ENCODE data around the gene FNDC3A.

The FNDC3A gene

DNA sequence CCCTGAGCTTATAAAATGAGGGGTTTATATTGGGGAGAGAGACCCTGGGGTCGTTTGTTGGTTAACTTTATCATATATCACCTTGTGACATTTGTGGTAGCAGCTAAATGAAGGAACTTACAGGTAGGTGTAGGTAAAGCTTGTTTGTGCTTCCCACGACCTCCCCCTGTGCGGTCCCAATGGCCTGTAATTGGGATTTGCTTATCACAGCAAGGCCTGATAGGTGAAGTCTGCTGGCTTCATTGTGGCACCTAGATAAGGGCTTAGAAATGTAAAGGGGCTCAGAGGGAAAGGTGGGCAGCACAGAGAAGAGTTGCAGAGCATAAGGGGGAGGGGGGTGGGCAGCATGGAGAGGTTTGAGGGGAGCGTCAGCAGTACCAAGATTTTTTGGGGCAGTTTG lies 208.9 kb downstream of the FNDC3A start:
- Histone ChIP-seq H3K9me3 (ENCODE audit: insufficient read depth, low read length, severe bottlenecking) (no peaks in the 10 kb centered on the region), H3K4me1 (ENCODE audit: insufficient read depth, low read length) (no peaks in the 10 kb centered on the region), H3K27me3 (ENCODE audit: insufficient read depth, low read length, poor library complexity) (no peaks in the 10 kb centered on the region), H3K9ac (ENCODE audit: low read depth, low read length) (no peak overlapping the region), H3K36me3 (ENCODE audit: insufficient read depth, low read length) (peaks cover 81% of the 10 kb centered on the region), H3K79me2 (ENCODE audit: insufficient read depth, low read length) (no peaks in the 10 kb centered on the region), H3K27ac (ENCODE audit: low read length) (no peak overlapping the region), H2AFZ (ENCODE audit: low read depth, low read length) (no peak overlapping the region), H3K4me2 (ENCODE audit: insufficient read depth, low read length) (no peak overlapping the region), H4K20me1 (ENCODE audit: insufficient read depth, low read length) (no peaks in the 10 kb centered on the region), H3K4me3 (ENCODE audit: low read depth in 1 of 2, low read length in 2 of 2) (no peak overlapping the region)
- no peak for ATAC-seq (ENCODE audit: insufficient read depth, low read depth)
- TF ChIP-seq, protein P1, sequence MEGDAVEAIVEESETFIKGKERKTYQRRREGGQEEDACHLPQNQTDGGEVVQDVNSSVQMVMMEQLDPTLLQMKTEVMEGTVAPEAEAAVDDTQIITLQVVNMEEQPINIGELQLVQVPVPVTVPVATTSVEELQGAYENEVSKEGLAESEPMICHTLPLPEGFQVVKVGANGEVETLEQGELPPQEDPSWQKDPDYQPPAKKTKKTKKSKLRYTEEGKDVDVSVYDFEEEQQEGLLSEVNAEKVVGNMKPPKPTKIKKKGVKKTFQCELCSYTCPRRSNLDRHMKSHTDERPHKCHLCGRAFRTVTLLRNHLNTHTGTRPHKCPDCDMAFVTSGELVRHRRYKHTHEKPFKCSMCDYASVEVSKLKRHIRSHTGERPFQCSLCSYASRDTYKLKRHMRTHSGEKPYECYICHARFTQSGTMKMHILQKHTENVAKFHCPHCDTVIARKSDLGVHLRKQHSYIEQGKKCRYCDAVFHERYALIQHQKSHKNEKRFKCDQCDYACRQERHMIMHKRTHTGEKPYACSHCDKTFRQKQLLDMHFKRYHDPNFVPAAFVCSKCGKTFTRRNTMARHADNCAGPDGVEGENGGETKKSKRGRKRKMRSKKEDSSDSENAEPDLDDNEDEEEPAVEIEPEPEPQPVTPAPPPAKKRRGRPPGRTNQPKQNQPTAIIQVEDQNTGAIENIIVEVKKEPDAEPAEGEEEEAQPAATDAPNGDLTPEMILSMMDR (IDR thresholded peaks at IDR 0.05; ENCODE audit: borderline replicate concordance, extremely low read depth, low read length, poor library complexity, severe bottlenecking): no peak
- TF ChIP-seq EZH2 (IDR thresholded peaks at IDR 0.05; ENCODE audit: borderline replicate concordance, low read depth, low read length, severe bottlenecking): no peak
- no peak for DNase-seq

DNA sequence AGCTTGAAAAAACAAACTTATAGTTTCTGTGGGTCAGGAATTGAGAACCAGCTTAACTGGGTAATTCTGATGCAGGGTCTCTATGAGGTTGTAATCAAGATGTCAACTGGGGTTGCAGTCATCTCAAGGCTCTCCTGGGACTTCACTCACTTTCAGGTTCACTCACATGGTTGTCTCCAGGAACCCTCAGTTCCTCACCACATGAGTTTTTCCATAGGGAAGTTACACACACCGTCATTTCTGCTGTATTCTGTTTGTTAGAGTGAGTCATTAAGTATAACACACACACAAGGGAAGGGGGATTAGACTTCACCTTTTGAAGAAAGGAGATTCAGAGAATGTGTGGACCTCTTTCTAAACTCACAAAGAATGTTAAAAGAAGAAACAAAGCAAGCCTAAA lies 209.6 kb downstream of the FNDC3A start:
- H4K20me1 ChIP-seq (ENCODE audit: insufficient read depth, low read length): no peaks in the 10 kb centered on the region
- H3K27ac ChIP-seq (ENCODE audit: low read length): no peak overlapping the region
- H3K79me2 ChIP-seq (ENCODE audit: insufficient read depth, low read length): no peaks in the 10 kb centered on the region
- TF ChIP-seq, protein P1 (IDR thresholded peaks at IDR 0.05; ENCODE audit: borderline replicate concordance, extremely low read depth, low read length, poor library complexity, severe bottlenecking): no peak
- TF ChIP-seq EZH2 (IDR thresholded peaks at IDR 0.05; ENCODE audit: borderline replicate concordance, low read depth, low read length, severe bottlenecking): no peak
- no peak for DNase-seq
- no peak overlapping the region for H3K4me2 ChIP-seq (ENCODE audit: insufficient read depth, low read length)
- ATAC-seq (ENCODE audit: insufficient read depth, low read depth): no peak
- H3K4me1 ChIP-seq (ENCODE audit: insufficient read depth, low read length): no peaks in the 10 kb centered on the region
- no peak overlapping the region for H3K4me3 ChIP-seq (ENCODE audit: low read depth in 1 of 2, low read length in 2 of 2)
- H2AFZ ChIP-seq (ENCODE audit: low read depth, low read length): no peak overlapping the region
- peaks cover 87% of the 10 kb centered on the region for H3K36me3 ChIP-seq (ENCODE audit: insufficient read depth, low read length)
- H3K9me3 ChIP-seq (ENCODE audit: insufficient read depth, low read length, severe bottlenecking): no peaks in the 10 kb centered on the region
- no peak overlapping the region for H3K9ac ChIP-seq (ENCODE audit: low read depth, low read length)
- no peaks in the 10 kb centered on the region for H3K27me3 ChIP-seq (ENCODE audit: insufficient read depth, low read length, poor library complexity)

DNA sequence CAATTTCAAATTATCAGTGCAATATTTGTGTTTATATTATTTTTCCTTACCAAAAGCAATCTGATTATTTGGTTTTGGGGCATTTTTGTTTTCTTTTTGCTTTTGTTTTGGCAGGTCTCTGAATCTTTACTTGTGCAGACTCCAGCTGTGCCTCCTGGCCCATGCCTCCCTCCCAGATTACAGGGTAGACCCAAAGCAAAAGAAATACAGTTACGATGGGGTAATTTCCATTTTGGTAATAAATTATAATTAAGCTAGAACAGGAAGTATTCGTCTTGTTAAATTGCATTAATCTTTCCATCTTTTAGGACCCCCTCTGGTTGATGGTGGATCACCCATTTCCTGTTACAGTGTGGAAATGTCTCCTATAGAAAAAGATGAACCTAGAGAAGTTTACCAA lies 215.2 kb downstream of the FNDC3A start:
- no peak for TF ChIP-seq EZH2 (IDR thresholded peaks at IDR 0.05; ENCODE audit: borderline replicate concordance, low read depth, low read length, severe bottlenecking)
- TF ChIP-seq, protein P1 (IDR thresholded peaks at IDR 0.05; ENCODE audit: borderline replicate concordance, extremely low read depth, low read length, poor library complexity, severe bottlenecking): no peak
- Histone ChIP-seq H3K9me3 (ENCODE audit: insufficient read depth, low read length, severe bottlenecking) (no peaks in the 10 kb centered on the region), H3K36me3 (ENCODE audit: insufficient read depth, low read length) (peaks cover 86% of the 10 kb centered on the region), H3K4me2 (ENCODE audit: insufficient read depth, low read length) (no peak overlapping the region), H3K79me2 (ENCODE audit: insufficient read depth, low read length) (no peaks in the 10 kb centered on the region), H4K20me1 (ENCODE audit: insufficient read depth, low read length) (no peaks in the 10 kb centered on the region), H3K4me3 (ENCODE audit: low read depth in 1 of 2, low read length in 2 of 2) (no peak overlapping the region), H3K9ac (ENCODE audit: low read depth, low read length) (no peak overlapping the region), H3K4me1 (ENCODE audit: insufficient read depth, low read length) (no peaks in the 10 kb centered on the region), H3K27ac (ENCODE audit: low read length) (no peak overlapping the region), H3K27me3 (ENCODE audit: insufficient read depth, low read length, poor library complexity) (no peaks in the 10 kb centered on the region), H2AFZ (ENCODE audit: low read depth, low read length) (no peak overlapping the region)
- ATAC-seq (ENCODE audit: insufficient read depth, low read depth) (no peak), DNase-seq (no peak)

DNA sequence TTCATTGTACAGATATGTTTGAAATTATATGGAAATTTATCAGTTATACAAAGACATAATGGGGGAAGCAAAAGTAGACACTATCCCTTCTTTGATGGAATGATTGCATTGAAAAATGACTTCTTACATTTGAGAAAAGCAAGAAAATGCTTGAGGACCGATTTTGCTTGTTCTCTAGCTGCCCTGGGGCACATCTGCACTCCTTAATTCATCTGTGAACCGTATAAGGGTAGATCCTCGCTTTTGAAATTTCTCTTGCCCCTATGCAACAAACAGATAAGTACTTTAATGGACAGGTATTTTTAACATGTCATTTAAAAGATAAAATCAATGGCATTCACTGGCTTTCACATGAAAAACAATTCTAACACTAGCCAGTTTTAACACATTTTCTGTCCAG lies 230.9 kb downstream of the FNDC3A start:
- TF ChIP-seq EZH2 (IDR thresholded peaks at IDR 0.05; ENCODE audit: borderline replicate concordance, low read depth, low read length, severe bottlenecking): no peak
- TF ChIP-seq, protein P1 (IDR thresholded peaks at IDR 0.05; ENCODE audit: borderline replicate concordance, extremely low read depth, low read length, poor library complexity, severe bottlenecking): no peak
- no peaks in the 10 kb centered on the region for H3K9me3 ChIP-seq (ENCODE audit: insufficient read depth, low read length, severe bottlenecking)
- ATAC-seq (ENCODE audit: insufficient read depth, low read depth) (no peak), DNase-seq (no peak)
- H3K4me3 ChIP-seq (ENCODE audit: low read depth in 1 of 2, low read length in 2 of 2): no peak overlapping the region
- no peaks in the 10 kb centered on the region for H3K4me1 ChIP-seq (ENCODE audit: insufficient read depth, low read length)
- H3K27me3 ChIP-seq (ENCODE audit: insufficient read depth, low read length, poor library complexity): no peaks in the 10 kb centered on the region
- H3K36me3 ChIP-seq (ENCODE audit: insufficient read depth, low read length): peaks cover 70% of the 10 kb centered on the region
- H3K4me2 ChIP-seq (ENCODE audit: insufficient read depth, low read length): no peak overlapping the region
- no peaks in the 10 kb centered on the region for H3K79me2 ChIP-seq (ENCODE audit: insufficient read depth, low read length)
- no peaks in the 10 kb centered on the region for H4K20me1 ChIP-seq (ENCODE audit: insufficient read depth, low read length)
- no peak overlapping the region for H3K9ac ChIP-seq (ENCODE audit: low read depth, low read length)
- no peak overlapping the region for H2AFZ ChIP-seq (ENCODE audit: low read depth, low read length)
- no peak overlapping the region for H3K27ac ChIP-seq (ENCODE audit: low read length)
